ENCODE measurements around the gene PHC2.

DNA sequence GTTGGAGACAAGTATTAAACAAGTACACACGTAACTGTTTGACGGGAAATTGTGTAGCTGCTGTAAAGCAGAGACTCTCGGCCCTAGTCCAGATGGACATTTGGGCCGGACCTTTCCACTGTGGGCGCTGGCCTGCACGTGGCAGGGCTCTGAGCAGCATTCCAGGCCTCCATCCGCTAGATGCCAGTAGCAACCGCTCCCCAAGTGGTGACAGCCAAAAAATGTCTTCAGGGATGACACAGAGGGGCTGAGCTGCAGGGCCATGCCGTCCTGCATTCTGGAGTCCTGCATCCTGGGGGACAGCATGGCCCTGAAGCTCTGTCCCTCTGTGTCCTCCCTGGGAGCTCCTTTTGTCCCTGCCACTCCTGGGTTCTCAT, 134.8 kb downstream of the PHC2 start:
- TF ChIP-seq POLR2A (IDR thresholded peaks at IDR 0.05; ENCODE audit: low read depth, low read length) (no peak), POLR2AphosphoS5 (IDR thresholded peaks at IDR 0.05; ENCODE audit: low read depth, low read length) (no peak), SPI1 (IDR thresholded peaks at IDR 0.05; ENCODE audit: low read depth, low read length) (no peak)
